Limb (tissue), 2 donors: Measurements from ENCODE around the gene TTLL1.
A peak's percentile ranks its signal among the peaks of the same experiment; 100 is the strongest.
"Not testable (repeated sequence)": the region's sequence is repeated elsewhere in the genome, so short reads cannot be mapped to it uniquely, and the experiment has no call there.

ENCODE experiments used
- DNase-seq, 2 donors: peaks; one replicate each; pipeline ENCODE4 v3.0.0-alpha.2; 2016; ENCODE audit errors: extremely low spot score in 2 of 2

TTLL1 gene

DNA sequence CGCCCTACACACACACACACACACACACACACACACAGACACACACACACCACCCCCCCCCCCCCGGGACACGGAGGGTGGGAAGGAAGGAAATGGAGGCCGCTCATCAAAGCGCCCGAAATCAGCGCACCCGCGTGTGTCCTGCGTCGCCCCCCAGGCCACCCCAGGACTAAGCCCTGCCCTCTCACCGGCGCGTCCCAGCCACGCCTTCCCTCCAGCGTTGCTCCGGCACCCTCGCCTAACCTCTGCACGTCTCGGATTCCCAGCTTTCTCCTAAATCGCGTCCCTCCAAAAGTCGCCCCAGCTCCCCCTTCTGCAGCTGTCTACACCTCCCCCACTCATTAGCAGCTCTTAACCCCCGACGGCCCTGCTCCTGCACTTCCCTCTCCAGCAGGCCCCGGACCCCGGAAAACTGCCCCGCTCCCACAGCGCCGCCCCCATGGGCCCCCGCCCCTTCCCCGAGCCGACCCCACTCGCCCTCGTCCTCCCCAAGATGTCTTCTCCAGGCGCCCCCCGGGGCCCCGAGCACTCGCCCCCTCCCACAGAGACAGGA, 74.8 kb downstream of the TTLL1 start:
- peak in 1 of 2 donors; percentile 76 for DNase-seq

DNA sequence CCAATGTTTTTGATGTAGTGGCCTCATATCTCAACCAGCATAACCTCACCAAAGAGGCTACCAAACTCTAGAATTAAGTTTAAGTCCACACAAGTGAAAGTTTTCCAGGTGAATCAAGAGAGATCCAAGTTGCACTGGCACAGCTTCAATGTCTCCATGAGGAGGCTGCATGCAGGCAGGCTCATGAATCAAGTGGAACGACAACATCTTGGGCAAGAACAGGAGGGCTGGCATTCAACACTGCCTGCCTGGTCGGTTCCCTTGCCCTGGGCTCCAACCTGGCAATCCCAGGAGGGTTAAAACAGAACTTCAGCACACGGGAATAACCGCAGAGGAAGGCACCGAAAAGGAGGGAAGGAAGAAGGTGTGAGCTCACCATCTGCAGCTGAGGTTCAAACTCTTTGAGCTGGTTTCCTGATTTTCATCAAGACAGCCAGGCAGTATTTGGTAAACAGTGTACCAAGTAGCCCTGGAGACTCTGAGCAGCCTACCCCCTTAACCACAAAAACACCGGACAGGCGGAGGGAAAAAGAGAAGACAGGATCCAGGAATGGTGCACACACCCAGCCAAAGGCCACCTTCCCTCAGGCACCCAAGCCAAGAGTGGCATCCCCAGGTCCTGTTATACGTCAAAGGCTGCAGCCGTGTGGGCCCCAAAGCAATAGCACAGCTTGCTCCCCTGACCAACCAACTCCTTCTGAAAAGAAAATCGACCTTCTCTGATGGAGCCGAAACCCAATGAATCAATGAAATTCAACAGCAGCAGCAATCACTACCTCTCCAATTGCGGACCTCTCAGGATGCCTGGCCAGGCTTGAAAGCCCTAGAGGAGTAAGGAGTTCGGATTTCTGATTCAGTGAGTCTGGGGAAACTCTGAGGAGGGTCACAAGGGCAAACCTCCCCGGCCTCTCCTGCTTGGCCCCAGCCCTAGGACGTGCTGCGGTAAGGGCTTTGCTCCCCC, 75.6 kb downstream of the TTLL1 start:
- DNase-seq: no peak

DNA sequence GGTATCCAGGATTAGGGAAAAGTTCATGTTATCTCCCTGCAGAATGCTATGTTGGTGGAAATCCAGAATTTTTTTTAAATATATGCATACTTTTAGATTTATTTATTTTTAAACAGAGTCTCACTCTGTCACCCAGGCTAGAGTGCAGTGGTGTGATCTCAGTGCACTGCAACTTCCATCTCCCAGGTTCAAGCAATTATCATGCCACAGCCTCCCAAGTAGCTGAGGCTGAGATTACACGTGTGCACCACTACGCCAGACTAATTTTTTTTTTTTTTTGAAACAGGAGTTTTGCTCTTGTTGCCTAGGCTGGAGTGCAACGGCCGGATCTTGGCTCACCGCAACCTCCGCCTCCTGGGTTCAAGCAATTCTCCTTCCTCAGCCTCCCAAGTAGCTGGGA, 76.8 kb downstream of the TTLL1 start:
- no peak for DNase-seq

DNA sequence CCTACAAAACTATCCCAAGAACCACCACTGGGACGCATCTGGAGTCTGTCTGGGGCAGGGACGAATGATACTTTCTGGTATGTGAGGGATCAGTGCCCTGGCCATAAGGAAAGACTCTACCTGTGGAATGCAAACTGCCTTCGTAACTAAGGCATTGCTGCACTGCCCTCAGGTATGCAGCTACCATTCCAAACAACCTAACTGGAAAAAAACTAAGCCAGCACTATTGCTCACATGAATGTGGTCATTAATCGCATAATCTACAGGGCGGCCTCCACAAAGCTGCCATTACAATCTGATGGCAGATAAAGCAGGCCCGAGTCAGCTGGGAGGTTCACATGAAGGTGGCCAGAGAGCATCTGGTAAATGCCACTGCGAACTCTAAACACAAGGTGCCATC, 78.1 kb downstream of the TTLL1 start:
- no peak for DNase-seq

DNA sequence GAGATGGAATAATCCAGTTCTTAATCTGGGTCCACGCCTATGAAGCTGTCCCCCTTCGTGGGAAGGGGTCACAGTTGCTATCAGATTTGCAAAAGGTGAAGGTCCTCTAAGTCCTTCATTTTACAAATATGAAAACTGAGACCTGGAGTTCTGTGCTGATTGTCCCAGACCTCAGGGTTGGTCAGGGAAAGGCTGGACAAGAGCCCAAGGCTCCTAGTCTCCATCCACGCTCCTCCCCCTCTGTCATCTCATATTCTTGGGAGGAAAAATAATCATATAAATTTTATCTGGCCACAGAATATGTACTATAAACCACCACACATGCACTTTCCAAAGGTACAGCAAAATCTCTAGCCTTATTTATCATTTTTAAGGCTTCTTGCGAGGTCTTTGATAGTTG, 79.7 kb downstream of the TTLL1 start:
- DNase-seq: no peak

DNA sequence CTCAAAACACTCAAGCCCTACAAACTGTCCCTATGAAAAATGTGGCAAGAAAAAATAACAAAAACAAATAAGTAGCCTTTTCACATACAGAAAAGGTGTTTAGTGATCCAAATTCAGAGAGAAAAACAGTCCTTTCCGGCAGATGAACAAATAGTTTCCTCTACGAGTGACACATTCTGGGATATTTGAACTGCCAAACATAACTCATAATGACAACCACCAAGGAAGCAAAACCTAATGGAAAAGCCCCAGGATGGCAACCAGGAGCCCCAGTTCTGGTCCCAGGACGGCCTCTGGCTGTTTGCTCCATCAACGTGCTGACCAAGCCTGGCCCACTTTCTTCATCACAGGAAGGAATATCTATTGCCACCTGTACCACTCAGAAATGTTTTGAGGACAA, 80.3 kb downstream of the TTLL1 start:
- DNase-seq: no peak

DNA sequence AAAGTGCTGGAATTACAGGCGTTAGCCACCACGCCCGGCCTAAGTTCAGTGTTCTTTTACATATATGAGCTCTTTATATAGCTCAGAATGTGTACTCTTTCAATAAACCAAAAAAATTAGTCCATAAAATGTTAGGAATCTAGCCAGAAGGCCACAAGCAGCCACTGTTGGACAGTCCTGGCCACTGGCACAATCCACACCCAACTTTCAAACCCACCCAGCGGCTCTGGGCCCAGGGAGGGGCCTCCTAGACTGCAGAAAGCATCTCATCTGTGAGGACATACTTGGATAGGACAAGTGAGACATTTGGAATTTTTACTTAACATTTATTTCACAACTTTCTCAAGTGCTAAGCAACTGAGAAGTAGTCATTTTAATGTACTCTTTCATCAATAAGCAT, 80.7 kb downstream of the TTLL1 start:
- DNase-seq: no peak

DNA sequence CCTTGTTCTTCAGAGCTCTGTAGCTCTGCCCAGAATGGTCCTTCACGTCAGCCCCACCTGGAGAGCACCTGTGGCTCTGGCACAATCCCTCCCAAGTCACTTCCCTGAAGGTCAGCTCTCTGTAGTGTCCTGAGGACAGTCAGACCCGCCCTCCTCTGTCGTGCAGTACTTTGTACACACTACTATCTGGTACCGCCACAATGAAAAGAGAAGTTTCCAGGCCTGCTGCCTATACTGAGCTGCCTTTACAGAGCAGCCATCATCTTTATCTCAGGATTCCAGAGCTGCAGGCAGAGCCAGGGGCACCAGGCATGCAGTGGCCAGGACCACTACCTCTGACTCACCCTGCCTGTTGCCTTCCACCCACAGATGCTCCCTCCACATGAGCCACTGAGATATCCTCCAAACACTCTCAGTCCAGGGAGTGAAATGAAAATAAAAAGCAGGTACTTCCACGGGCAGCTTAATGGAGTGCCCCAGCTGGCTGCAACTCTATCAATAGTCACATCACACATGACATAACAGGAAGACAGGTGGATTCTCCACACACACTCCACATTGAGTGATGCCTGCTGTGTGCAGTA, 81.6 kb downstream of the TTLL1 start:
- no peak for DNase-seq

DNA sequence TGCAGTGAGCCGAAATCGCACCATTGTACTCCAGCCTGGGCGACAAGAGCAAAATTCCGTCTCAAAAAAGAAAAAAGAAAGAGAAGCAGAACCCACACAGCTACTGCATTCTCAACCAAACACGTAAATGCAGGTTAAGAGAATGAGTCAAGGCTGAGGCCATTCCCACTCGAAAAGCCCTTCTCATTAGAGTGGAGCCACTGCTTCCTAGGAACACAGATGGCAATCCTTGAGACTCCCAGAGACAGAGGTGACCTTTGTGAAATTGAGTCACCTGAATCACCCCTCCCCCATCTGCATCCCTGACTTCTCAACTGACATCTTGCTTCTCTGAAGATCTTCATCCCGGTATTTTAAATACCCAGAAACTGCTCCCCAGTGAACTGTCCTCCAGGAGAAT, 82.4 kb downstream of the TTLL1 start:
- DNase-seq: no peak

DNA sequence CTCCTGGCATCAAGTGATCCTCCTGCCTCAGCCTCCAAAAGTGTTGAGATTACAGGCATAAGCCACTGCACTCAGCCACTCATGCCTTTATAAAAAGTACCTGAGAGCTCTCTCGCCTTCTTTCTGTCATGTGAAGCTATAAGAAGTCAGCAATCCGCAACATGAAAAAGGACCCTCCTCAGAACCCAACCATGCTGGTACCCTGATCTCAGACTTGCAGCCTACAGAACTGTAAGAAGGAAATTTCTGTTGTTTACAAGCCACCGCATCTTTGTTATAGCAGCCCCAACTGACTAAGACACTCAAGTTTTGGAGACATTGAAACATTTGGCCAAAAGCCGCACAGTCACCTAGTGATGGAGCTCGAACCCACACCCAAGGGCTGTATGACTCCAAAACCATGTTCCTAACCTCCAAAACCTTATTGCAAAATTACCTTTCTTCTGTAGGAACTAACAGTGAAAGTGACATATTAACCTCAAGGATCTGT, 83.1 kb downstream of the TTLL1 start:
- DNase-seq: no peak

DNA sequence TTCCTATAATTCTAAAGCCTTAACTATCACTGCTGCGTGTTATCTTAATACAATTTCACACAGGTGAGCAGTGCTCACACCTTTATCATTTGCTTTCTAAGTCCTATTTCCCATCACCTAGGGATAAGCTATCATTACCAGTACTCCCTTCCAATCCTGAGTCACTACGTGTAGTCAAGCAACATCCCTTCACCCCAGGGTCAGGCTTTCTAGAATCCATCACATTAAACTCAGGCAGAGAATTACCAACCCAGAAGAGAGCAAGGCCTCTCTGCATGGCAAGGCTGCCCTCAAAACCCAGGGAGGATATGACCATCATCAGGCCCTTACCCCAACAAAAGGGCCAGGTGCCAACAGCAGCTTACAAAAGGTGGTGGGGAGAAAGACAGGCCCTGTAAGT, 84.1 kb downstream of the TTLL1 start:
- no peak for DNase-seq

DNA sequence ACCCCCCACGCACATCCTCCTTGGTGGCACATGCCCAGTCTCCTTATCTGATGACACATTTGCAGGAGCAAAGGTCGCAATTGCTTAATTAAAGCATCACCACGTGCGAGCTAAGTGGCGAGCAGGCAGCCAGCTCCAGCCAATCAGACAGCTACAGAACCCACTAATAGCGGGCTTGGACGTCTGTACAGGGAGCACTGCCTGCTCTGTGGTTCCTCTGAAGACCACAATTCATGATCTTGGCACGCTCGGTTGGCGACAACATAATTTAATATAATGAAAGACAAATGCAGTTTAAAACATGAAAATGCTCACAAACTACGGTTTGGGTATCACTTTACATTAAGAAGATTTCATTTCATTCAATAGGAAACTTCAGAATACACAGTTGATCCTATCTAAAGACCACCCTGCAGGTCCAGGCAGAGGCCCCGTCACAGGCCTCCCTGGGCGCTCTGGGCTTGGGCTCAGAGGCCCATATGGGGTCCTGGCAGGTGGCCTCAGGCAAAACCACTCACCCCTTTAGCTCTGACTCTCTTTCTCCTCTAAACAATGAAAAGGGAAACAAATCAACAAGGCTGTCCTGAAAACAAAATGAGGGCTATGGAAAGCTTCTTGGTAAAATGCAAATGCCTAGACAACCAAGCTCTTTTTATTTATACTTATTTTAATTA, 84.7 kb downstream of the TTLL1 start:
- DNase-seq: no peak

DNA sequence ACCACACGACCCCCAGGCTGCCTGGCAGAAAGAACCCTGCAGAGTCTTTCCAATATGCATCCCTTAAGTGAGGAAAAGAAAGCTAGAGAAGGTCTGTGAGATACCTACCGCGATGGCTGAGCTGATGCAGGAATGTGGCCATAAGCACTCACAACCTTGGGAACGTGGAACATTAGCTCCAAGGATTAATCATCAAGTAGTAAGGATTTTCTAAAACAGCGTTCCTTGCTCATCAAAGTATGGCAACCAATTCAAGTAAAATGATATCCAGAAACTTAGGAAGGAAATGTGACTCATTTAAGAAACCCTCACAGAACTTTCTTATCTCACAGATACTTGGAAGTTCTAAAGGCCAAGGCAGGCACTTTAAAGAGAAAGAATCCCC, 87.0 kb downstream of the TTLL1 start:
- DNase-seq: no peak

DNA sequence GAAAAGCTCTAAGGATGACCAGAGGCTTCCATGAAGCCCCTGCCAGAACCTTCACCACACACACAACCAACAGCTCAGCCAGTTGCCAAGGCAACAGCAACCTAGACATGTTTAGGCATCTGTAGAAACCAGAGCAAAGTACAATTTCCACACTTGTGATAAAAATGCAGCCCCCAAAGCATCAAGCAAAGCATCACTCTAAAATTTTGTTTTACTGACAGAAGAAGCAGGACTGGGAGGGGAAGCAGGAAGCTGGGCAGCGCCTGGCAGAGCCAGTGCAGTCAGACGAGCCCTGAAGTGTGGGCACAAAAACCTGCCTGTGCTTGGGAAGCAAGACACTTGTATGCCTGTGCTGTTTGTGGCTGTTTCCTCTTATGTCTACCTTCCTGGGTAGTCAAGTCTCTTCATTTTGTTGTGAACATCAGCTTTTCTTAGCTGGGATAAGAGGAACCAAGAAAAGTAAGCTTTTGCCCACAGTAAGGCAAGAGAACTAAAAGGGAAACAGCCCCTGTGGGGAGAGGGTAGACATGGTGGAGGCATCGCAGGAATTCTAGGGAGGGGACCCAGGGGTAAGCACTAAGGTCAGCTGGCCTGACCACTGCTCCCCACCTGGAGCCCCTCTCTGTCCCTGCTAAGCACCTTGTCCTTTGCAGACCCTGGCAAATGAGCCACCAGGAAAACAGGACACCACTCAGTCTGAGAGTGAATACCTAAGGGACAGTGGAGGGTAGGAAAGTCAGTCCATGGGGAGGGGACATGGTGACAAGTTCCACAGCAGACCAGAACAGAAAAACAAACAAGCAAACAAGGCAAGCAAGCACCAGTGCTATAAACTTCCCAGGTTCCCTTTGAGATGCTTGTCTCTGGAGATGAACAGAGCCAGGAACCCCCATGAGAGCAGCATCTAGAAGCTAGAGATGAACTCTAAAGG, 87.7 kb downstream of the TTLL1 start:
- no peak for DNase-seq

DNA sequence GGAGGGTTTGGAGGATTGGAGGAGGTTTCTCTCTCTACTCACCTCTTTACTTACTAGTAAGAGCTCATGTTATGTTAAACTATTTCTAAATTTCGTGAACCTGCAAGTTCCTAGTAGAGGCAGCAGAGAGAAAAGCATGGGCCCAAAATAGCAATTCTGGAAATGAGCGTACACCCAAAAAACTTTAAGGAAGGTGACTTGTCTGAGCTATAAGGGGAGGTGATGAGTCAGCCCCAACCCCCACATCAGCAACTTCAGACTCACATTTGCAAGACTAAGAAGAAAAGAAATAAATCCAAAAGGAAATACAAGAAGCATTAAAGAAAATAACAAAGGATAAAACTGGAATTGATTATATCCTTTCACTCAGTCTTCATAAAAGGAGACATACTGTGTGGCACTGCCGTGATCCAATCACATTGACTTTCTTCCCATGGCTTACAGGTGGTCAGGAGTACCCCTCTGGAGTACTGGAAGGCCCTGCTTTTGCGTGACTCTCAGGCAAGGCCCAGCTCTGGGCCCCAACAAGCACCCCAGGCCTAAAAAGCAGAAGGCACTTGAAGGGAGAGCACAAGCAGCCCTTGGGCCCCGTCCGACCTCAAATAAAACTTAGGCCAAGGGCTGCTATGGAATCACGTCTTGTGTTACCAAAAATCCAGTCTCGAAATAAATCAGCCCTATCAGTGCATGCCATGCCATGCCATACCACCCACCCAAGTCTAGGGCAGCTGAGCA, 88.6 kb downstream of the TTLL1 start:
- DNase-seq: no peak

DNA sequence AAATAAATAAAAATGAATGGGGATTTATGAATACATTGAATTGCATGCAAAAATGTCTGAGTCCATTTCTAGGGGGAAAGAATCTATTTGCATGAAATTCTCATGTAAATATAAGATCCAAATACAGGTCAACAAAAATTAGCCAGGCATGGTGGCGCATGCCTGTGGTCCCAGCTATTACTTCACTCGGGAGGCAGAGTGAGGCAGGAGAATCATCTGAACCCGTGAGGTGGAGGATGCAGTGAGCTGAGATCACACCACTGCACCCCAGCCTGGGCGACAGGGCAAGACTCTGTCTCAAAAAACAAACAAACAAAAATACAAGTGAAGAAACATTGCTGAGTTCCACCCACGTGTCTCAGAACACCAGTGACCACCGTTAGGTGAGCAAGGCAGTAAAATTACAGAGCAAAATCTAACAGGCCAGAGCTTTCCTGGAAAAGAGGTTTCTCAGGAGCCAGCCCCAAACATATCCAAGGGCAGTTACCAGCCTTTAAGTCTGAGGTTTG, 91.6 kb downstream of the TTLL1 start:
- no peak for DNase-seq

DNA sequence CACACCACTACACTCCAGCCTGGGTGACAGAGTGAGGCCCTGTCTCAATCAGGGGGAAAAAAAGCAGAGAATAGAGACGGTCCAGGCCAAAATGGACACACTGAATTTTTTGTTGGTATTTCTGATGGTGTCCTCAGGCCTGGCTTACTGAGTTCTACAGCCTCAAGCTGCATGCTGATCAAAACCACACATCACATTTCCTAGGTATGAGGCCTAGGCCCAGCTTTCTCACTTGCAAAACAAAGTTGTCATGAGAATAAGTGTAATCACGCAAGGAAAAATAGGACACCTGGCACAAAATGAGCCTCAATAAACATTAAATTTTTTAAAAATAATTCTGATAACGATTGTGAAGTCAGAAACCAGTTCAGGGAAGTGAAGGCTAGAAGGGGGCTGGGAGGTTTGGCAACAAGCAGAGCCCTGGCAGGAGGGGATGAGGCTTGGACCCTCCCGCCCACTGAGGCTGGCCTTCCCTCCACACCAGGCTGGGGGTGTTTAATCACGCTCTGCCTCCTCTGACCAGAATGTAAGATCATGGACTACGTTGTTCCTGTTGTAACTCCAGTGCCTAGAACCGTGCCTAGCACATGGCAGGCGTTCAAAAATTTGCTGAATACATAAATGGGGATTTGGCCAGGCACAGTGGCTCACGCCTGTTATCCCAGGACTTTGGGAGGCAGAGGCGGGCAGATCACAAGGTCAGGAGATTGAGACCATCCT, 92.4 kb downstream of the TTLL1 start:
- no peak for DNase-seq

DNA sequence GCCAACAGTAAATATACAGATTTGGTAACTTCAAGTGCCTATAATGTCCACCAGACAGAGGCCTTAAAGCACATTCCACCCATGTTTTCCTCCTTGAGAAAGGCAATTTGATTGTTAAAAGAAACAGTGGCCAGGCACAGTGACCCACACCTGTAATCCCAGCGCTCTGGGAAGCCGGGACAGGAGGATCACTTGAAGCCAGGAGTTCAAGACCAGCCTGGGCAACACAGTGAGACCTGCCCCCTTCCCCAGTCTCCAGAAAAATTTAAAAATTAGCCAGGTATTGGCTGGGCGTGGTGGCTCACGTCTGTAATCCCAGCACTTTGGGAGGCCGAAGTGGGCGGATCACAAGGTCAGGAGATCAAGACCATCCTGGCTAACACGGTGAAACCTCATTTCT, 93.5 kb downstream of the TTLL1 start:
- not testable (repeated sequence) for DNase-seq

DNA sequence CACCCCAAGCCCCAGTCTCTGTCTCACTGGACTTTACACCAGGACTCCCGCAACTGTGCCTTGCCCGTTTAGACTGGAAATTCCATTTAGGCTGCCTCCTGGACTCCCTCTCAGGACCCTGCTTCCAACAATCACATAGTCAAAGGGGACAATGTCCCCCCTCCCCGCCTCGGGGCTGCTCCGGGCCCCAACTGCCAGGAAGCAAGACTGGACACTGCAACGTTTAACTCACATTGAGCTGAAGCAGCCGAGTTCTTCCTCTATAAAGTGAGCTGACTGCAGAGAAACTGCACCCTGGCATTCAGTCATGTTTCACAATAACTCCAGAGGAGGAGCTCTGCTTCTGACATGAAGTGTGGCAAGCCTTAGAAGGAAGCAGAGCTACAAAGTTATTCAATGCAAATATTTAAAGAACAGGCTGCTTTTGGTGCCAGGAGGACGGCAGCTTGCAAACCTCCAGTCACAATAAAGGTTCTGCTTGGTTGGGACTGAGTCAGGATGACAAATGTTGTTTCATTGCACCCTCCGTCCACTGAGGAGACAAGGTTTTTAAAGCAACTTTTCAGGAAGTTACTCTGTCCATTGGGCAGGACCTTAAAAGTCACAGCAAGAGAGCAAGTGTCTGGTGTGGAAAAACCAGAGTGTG, 94.2 kb downstream of the TTLL1 start:
- DNase-seq: no peak
